ENCODE measurements around the gene SULF2. TPM values are rescaled to one million over a fixed set of nuclear protein-coding genes. Genes with fewer than 3 reads are reported as not detected.

The SULF2 gene
- total RNA-seq, 1 donor from 2014 or later = 40.4 TPM

- Mint-ChIP-seq H3K9me3 (ENCODE audit: unreplicated experiment) (no peaks in the 10 kb centered on the region), H3K36me3 (ENCODE audit: unreplicated experiment) (no peaks in the 10 kb centered on the region), H3K27ac (ENCODE audit: unreplicated experiment) (no peak overlapping the region), H3K27me3 (ENCODE audit: unreplicated experiment) (no peaks in the 10 kb centered on the region), H3K4me3 (ENCODE audit: unreplicated experiment) (no peak overlapping the region), H3K4me1 (ENCODE audit: unreplicated experiment) (no peaks in the 10 kb centered on the region)
- no peak for TF ChIP-seq CTCF (IDR thresholded peaks at IDR 0.05)
- no peak for DNase-seq (ENCODE audit: extremely low spot score, unreplicated experiment)
Measured at GRCh38 chr20:47674686-47675085, 110.6 kb downstream of the SULF2 start.

- no peak overlapping the region for H3K4me3 Mint-ChIP-seq (ENCODE audit: unreplicated experiment)
- H3K36me3 Mint-ChIP-seq (ENCODE audit: unreplicated experiment) = no peaks in the 10 kb centered on the region
Measured at GRCh38 chr20:47674145-47674544, 111.1 kb downstream of the SULF2 start.

GRCh38 chr20:47673671-47673955, 111.7 kb downstream of the SULF2 start:
- Mint-ChIP-seq H3K4me3 (ENCODE audit: unreplicated experiment) (no peak overlapping the region), H3K9me3 (ENCODE audit: unreplicated experiment) (no peaks in the 10 kb centered on the region), H3K36me3 (ENCODE audit: unreplicated experiment) (peaks cover 4% of the 10 kb centered on the region), H3K27ac (ENCODE audit: unreplicated experiment) (no peak overlapping the region), H3K27me3 (ENCODE audit: unreplicated experiment) (no peaks in the 10 kb centered on the region), H3K4me1 (ENCODE audit: unreplicated experiment) (no peaks in the 10 kb centered on the region)
- TF ChIP-seq CTCF (IDR thresholded peaks at IDR 0.05) = no peak
- no peak for DNase-seq (ENCODE audit: extremely low spot score, unreplicated experiment)

More at GRCh38 chr20:47674145-47674544, 111.1 kb downstream of the SULF2 start:
- Mint-ChIP-seq H3K4me1 (ENCODE audit: unreplicated experiment) (no peaks in the 10 kb centered on the region), H3K27me3 (ENCODE audit: unreplicated experiment) (no peaks in the 10 kb centered on the region), H3K9me3 (ENCODE audit: unreplicated experiment) (no peaks in the 10 kb centered on the region), H3K27ac (ENCODE audit: unreplicated experiment) (no peak overlapping the region)
- no peak for DNase-seq (ENCODE audit: extremely low spot score, unreplicated experiment)
- no peak for TF ChIP-seq CTCF (IDR thresholded peaks at IDR 0.05)

GRCh38 chr20:47672886-47673670, 112.2 kb downstream of the SULF2 start:
- no peaks in the 10 kb centered on the region for H3K27me3 Mint-ChIP-seq (ENCODE audit: unreplicated experiment)
- no peak overlapping the region for H3K27ac Mint-ChIP-seq (ENCODE audit: unreplicated experiment)
- TF ChIP-seq CTCF (IDR thresholded peaks at IDR 0.05) = no peak
- no peak overlapping the region for H3K4me3 Mint-ChIP-seq (ENCODE audit: unreplicated experiment)
- H3K4me1 Mint-ChIP-seq (ENCODE audit: unreplicated experiment) = no peaks in the 10 kb centered on the region
- no peak for DNase-seq (ENCODE audit: extremely low spot score, unreplicated experiment)
- H3K9me3 Mint-ChIP-seq (ENCODE audit: unreplicated experiment) = no peaks in the 10 kb centered on the region
- peaks cover 4% of the 10 kb centered on the region for H3K36me3 Mint-ChIP-seq (ENCODE audit: unreplicated experiment)

GRCh38 chr20:47672166-47672565, 113.1 kb downstream of the SULF2 start:
- no peak for DNase-seq (ENCODE audit: extremely low spot score, unreplicated experiment)
- Mint-ChIP-seq H3K27ac (ENCODE audit: unreplicated experiment) (no peak overlapping the region), H3K4me1 (ENCODE audit: unreplicated experiment) (no peaks in the 10 kb centered on the region), H3K27me3 (ENCODE audit: unreplicated experiment) (no peaks in the 10 kb centered on the region), H3K4me3 (ENCODE audit: unreplicated experiment) (no peak overlapping the region), H3K36me3 (ENCODE audit: unreplicated experiment) (peaks cover 4% of the 10 kb centered on the region), H3K9me3 (ENCODE audit: unreplicated experiment) (no peaks in the 10 kb centered on the region)
- TF ChIP-seq CTCF (IDR thresholded peaks at IDR 0.05) = no peak

Measured in osteocyte (in vitro differentiated cells).